Endodermal cell (in vitro differentiated cells): ENCODE data around the gene AMPH. TPM values are rescaled to one million over a fixed set of nuclear protein-coding genes. Genes with fewer than 3 reads are reported as not detected.
A peak's percentile ranks its signal among the peaks of the same experiment; 100 is the strongest.

Source experiments
- DNase-seq: peaks from one replicate; pipeline ENCODE4 v3.0.0-alpha.2; 2017
- H3K27ac ChIP-seq: 2 replicates; pipeline ENCODE4 v1.5.1; 2013; ENCODE audit warnings: mild to moderate bottlenecking, low read depth, low read length, moderate library complexity
- H3K27me3 ChIP-seq: 2 replicates; pipeline ENCODE4 v1.6.1; 2013; ENCODE audit warnings: mild to moderate bottlenecking, low read length, moderate library complexity; ENCODE audit not compliant: insufficient read depth, control insufficient read depth, poor library complexity, severe bottlenecking
- H3K36me3 ChIP-seq: 2 replicates; pipeline ENCODE4 v1.7.0; 2013; ENCODE audit warnings: mild to moderate bottlenecking, low read length, moderate library complexity; ENCODE audit not compliant: control insufficient read depth, insufficient read depth
- H3K4me1 ChIP-seq: one replicate; pipeline ENCODE4 v1.7.0; 2013; ENCODE audit warnings: low read length; ENCODE audit not compliant: control insufficient read depth, insufficient read depth
- H3K4me3 ChIP-seq: 2 replicates; pipeline ENCODE4 v1.5.1; 2013; ENCODE audit warnings: mild to moderate bottlenecking, low read length, moderate library complexity
- H3K9ac ChIP-seq: 2 replicates; pipeline ENCODE4 v1.6.1; 2013; ENCODE audit warnings: mild to moderate bottlenecking, low read length, moderate library complexity; ENCODE audit not compliant: poor library complexity, severe bottlenecking; ENCODE audit errors: extremely low read depth
- H3K9me3 ChIP-seq: 2 replicates; pipeline ENCODE4 v1.6.1; 2013; ENCODE audit warnings: mild to moderate bottlenecking, low read length, moderate library complexity; ENCODE audit not compliant: control insufficient read depth
- H3K27ac Mint-ChIP-seq: 2 replicates; pipeline ENCODE4 v1.8.0; 2020; ENCODE audit warnings: mixed read lengths
- H3K27me3 Mint-ChIP-seq: 2 replicates; pipeline ENCODE4 v1.8.0; 2021; ENCODE audit warnings: mild to moderate bottlenecking, mixed read lengths; ENCODE audit not compliant: insufficient read depth
- H3K36me3 Mint-ChIP-seq: 2 replicates; pipeline ENCODE4 v1.8.0; 2020; ENCODE audit warnings: low read depth, mixed read lengths
- H3K4me1 Mint-ChIP-seq: 2 replicates; pipeline ENCODE4 v1.8.0; 2020; ENCODE audit warnings: mixed read lengths
- H3K4me3 Mint-ChIP-seq: 2 replicates; pipeline ENCODE4 v1.8.0; 2020; ENCODE audit warnings: mild to moderate bottlenecking, moderate library complexity, mixed read lengths
- H3K9me3 Mint-ChIP-seq: 2 replicates; pipeline ENCODE4 v1.8.0; 2020; ENCODE audit warnings: mild to moderate bottlenecking, mixed read lengths
- WGBS, 2 experiments: methylation state at CpG; one replicate each; pipeline versions ENCODE4 v1.1.5 to v1.1.7; 2013; ENCODE audit warnings: missing lambda C conversion rate in 2 of 2, mixed read lengths in 1 of 2; ENCODE audit not compliant: insufficient coverage in 1 of 2, insufficient read length in 1 of 2; 5-methylcytosine and 5-hydroxymethylcytosine counted together
- total RNA-seq, 2 donors: library from RNA; stranded (reverse); fragmentation: NEBNext Ultra II Directional in 1 of 2; extraction: Animal tissue kit (Norgen Biotek cat#: 25700) in 1 of 2; gene quantifications; 2 replicates in 1 of 2; 3 replicates in 1 of 2; pipeline ENCODE4 v1.2.1, GENCODE V29; 2021
- TF ChIP-seq, protein P1 (sequence below): fragments of 200-600 bp; sonication (generic); conservative IDR thresholded peaks from 2 replicates; pipeline ENCODE4 v1.5.0; 2021; ENCODE audit warnings: antibody characterized with exemption, mild to moderate bottlenecking

The AMPH gene
- total RNA-seq, 2 donors from 2014 or later = 3.5 to 5.5 TPM

DNA sequence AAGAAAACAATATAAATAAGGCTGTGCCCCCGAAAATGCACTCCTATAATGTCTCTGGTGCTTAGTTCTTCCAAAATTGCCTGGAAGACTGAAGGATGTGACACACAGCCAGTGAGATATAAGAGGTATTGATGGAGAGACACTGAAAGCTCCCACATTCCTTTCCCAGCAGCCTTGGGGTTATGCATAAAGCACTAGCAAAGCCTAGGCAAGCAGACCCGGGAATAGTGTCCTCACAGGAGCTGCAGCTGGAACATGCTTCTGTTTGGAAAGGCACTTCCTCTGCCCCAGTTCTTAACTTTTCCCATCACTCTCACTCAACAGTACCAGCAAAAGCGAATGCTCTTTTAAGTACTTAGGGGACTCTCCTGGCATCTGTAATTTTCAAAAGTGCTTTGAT lies 178.0 kb downstream of the AMPH start:
- no peaks in the 10 kb centered on the region for H3K4me1 Mint-ChIP-seq
- H3K27me3 ChIP-seq = peaks cover 56% of the 10 kb centered on the region
- no peaks in the 10 kb centered on the region for H3K9me3 Mint-ChIP-seq
- H3K27ac ChIP-seq = no peak overlapping the region
- TF ChIP-seq, protein P1, sequence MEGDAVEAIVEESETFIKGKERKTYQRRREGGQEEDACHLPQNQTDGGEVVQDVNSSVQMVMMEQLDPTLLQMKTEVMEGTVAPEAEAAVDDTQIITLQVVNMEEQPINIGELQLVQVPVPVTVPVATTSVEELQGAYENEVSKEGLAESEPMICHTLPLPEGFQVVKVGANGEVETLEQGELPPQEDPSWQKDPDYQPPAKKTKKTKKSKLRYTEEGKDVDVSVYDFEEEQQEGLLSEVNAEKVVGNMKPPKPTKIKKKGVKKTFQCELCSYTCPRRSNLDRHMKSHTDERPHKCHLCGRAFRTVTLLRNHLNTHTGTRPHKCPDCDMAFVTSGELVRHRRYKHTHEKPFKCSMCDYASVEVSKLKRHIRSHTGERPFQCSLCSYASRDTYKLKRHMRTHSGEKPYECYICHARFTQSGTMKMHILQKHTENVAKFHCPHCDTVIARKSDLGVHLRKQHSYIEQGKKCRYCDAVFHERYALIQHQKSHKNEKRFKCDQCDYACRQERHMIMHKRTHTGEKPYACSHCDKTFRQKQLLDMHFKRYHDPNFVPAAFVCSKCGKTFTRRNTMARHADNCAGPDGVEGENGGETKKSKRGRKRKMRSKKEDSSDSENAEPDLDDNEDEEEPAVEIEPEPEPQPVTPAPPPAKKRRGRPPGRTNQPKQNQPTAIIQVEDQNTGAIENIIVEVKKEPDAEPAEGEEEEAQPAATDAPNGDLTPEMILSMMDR = no peak
- no peaks in the 10 kb centered on the region for H3K4me1 ChIP-seq
- no peak overlapping the region for H3K9ac ChIP-seq
- no peaks in the 10 kb centered on the region for H3K36me3 ChIP-seq
- no peak overlapping the region for H3K4me3 ChIP-seq
- H3K27me3 Mint-ChIP-seq = peaks cover 27% of the 10 kb centered on the region
- H3K4me3 Mint-ChIP-seq = no peak overlapping the region
- DNase-seq = no peak
- WGBS, 2 experiments = 81% methylated on average over 3 of the region's 3 CpGs; no CpG with 5 or more reads in 1 of the 2 experiments
- no peak overlapping the region for H3K27ac Mint-ChIP-seq
- no peaks in the 10 kb centered on the region for H3K9me3 ChIP-seq
- H3K36me3 Mint-ChIP-seq = no peaks in the 10 kb centered on the region

DNA sequence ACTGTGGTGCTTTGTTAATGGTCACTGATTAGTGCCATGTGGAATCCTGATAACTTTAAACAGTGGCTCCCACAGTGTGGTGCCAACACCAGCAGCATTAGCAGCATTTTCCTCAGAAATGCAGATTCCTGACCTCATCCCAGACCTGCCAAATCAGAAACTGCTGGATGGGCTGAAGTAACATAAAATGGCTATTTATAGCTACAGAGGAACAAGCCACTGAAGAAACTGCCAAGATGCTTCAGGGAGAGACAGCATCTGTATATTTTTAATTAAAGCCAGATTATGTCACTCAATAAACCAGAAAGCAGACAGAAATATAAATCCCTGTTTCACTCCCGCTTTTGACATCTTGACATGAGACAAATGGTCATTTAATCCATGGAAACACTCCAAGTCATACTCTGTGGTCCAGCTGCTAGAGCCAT lies 178.5 kb downstream of the AMPH start:
- Histone ChIP-seq H3K4me3 (no peak overlapping the region), H3K36me3 (no peaks in the 10 kb centered on the region), H3K9ac (no peak overlapping the region), H3K9me3 (no peaks in the 10 kb centered on the region), H3K27me3 (peaks cover 53% of the 10 kb centered on the region), H3K27ac (no peak overlapping the region), H3K4me1 (no peaks in the 10 kb centered on the region)
- peaks cover 26% of the 10 kb centered on the region for H3K27me3 Mint-ChIP-seq
- no peak overlapping the region for H3K4me3 Mint-ChIP-seq
- 94% methylated on average over 1 of the region's 1 CpG; no CpG with 5 or more reads in 1 of the 2 experiments for WGBS, 2 experiments
- H3K9me3 Mint-ChIP-seq = no peaks in the 10 kb centered on the region
- no peak for DNase-seq
- no peaks in the 10 kb centered on the region for H3K4me1 Mint-ChIP-seq
- no peaks in the 10 kb centered on the region for H3K36me3 Mint-ChIP-seq
- H3K27ac Mint-ChIP-seq = no peak overlapping the region
- TF ChIP-seq, protein P1 = no peak

DNA sequence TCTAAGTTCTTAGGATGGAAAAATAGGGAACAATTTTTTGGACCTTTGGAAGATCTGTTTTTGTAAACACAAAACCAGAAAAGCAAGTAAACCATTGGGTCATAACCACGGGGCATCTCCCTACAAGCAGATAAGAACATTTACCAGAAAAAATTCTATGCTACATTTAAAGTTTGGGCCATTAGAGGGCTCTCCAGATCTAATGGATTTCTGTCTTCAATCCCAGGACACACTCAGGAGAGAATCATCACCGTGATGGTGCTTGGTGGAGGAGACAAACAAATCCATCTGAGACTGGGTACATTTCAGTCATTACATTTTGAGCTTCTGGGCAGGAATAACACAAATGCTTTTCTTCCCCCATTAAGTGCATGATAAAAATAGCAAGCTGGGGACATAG lies 179.3 kb downstream of the AMPH start:
- Mint-ChIP-seq H3K9me3 (no peaks in the 10 kb centered on the region), H3K4me1 (no peaks in the 10 kb centered on the region), H3K27ac (no peak overlapping the region), H3K36me3 (no peaks in the 10 kb centered on the region), H3K27me3 (peaks cover 20% of the 10 kb centered on the region), H3K4me3 (no peak overlapping the region)
- TF ChIP-seq, protein P1 = peak; percentile 71
- Histone ChIP-seq H3K9ac (no peak overlapping the region), H3K4me3 (no peak overlapping the region), H3K9me3 (no peaks in the 10 kb centered on the region), H3K27ac (no peak overlapping the region), H3K4me1 (no peaks in the 10 kb centered on the region), H3K27me3 (peaks cover 45% of the 10 kb centered on the region), H3K36me3 (no peaks in the 10 kb centered on the region)
- DNase-seq = no peak
- WGBS, 2 experiments = 22 to 35% methylated on average over 1 to 2 of the region's 2 CpGs
